NOMO-1 treated with dmso at 0.1 percent for 144 hours (cell line): Measurements from ENCODE around the gene COL21A1.

ENCODE experiments used
- DNase-seq: peaks from one replicate; lab custom pipeline; 2025; ENCODE audit not compliant: unreplicated experiment; lab: John Stamatoyannopoulos, UW

The COL21A1 gene

GRCh38 chr6:56193846-56194245 lies 53.5 kb downstream of the COL21A1 start:
- DNase-seq: no peak

- DNase-seq: no peak
These were observed 59.0 kb downstream of the COL21A1 start for GRCh38 chr6:56188429-56188828.

GRCh38 chr6:56187686-56188085 lies 59.7 kb downstream of the COL21A1 start:
- no peak for DNase-seq

GRCh38 chr6:56176741-56177140 lies 70.6 kb downstream of the COL21A1 start:
- no peak for DNase-seq

- DNase-seq: no peak
These were observed 74.2 kb downstream of the COL21A1 start for GRCh38 chr6:56173228-56173627.

GRCh38 chr6:56172144-56172543 lies 75.2 kb downstream of the COL21A1 start:
- no peak for DNase-seq

GRCh38 chr6:56169366-56169765 lies 78.0 kb downstream of the COL21A1 start:
- DNase-seq: no peak

GRCh38 chr6:56168596-56168995 lies 78.8 kb downstream of the COL21A1 start:
- DNase-seq: no peak

GRCh38 chr6:56162081-56162480 lies 85.3 kb downstream of the COL21A1 start:
- no peak for DNase-seq

GRCh38 chr6:56160489-56160888 lies 86.9 kb downstream of the COL21A1 start:
- no peak for DNase-seq

- DNase-seq: no peak
These were observed 88.8 kb downstream of the COL21A1 start for GRCh38 chr6:56158571-56158970.

GRCh38 chr6:56156643-56157042 lies 90.7 kb downstream of the COL21A1 start:
- no peak for DNase-seq

GRCh38 chr6:56155634-56156141 lies 91.7 kb downstream of the COL21A1 start:
- DNase-seq: no peak

- no peak for DNase-seq
These were observed 93.3 kb downstream of the COL21A1 start for GRCh38 chr6:56154076-56154475.

- no peak for DNase-seq
These were observed 94.8 kb downstream of the COL21A1 start for GRCh38 chr6:56152611-56153010.

- no peak for DNase-seq
These were observed 95.7 kb downstream of the COL21A1 start for GRCh38 chr6:56151609-56152224.

- DNase-seq: no peak
These were observed 98.7 kb downstream of the COL21A1 start for GRCh38 chr6:56148488-56149186.

- DNase-seq: no peak
These were observed 99.6 kb downstream of the COL21A1 start for GRCh38 chr6:56147766-56148165.

GRCh38 chr6:56146086-56146485 lies 101.3 kb downstream of the COL21A1 start:
- DNase-seq: no peak

- no peak for DNase-seq
These were observed 101.8 kb downstream of the COL21A1 start for GRCh38 chr6:56145616-56146015.

GRCh38 chr6:56144538-56145324 lies 102.6 kb downstream of the COL21A1 start:
- no peak for DNase-seq

GRCh38 chr6:56143796-56144195 lies 103.6 kb downstream of the COL21A1 start:
- DNase-seq: no peak
